Astrocyte of the spinal cord (primary cell): ENCODE measurements around the gene LPAR2.

Source experiments
- DNase-seq: peaks from one replicate; pipeline ENCODE4 v3.0.0; 2011; ENCODE audit warnings: low read depth, low spot score
- H3K4me3 ChIP-seq: 2 replicates; pipeline ENCODE4 v1.5.1; 2011; ENCODE audit warnings: low read depth, mild to moderate bottlenecking, low read length, moderate library complexity
- CTCF ChIP-seq: IDR thresholded peaks from 2 replicates; pipeline ENCODE4 v1.5.1; 2012; ENCODE audit warnings: low read depth, mild to moderate bottlenecking, low read length, inconsistent platforms
- in situ Hi-C: cut with HindIII; loops from 2 replicates; pipeline ENCODE4 v1.10.0; 2017; ENCODE audit warnings: low sequenced_read_pairs

LPAR2 gene

DNA sequence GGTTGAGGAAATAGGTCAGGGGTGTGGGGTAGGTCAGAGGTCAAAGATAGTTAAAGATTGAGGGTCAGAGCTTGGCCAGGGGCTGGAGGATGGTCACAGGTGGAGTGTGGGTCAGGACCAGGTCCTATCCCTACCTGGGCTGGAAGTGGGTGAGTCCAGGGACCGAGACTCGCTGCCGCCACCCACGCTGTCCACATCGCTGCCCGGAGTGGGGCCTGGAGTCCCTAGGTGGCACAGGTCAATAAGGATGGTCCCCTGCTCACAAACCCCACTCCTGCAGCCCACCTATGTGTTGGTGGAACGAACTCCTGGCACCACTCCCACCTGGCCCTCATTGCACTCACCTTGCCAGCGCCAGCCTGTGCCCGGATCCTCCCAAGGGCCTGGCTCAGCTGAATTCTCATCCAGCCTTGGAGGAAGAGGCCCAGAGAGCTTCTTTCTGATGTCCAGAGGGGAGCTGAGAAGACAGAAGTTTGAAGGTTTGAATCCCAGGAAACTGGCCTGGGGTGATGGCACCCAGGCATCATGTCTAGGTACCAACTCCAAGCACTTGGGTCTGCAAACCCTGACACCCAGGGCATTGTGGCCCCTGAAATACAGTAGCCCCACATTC, 8.7 kb upstream of the LPAR2 start:
- TF ChIP-seq CTCF: no peak
- in situ Hi-C loops: no loop called here
- H3K4me3 ChIP-seq: no peak overlapping the region
- DNase-seq: no peak

- in situ Hi-C loops: no loop called here
- no peak for DNase-seq
These were observed 7.3 kb upstream of the LPAR2 start for GRCh38 chr19:19635313-19635702.

DNA sequence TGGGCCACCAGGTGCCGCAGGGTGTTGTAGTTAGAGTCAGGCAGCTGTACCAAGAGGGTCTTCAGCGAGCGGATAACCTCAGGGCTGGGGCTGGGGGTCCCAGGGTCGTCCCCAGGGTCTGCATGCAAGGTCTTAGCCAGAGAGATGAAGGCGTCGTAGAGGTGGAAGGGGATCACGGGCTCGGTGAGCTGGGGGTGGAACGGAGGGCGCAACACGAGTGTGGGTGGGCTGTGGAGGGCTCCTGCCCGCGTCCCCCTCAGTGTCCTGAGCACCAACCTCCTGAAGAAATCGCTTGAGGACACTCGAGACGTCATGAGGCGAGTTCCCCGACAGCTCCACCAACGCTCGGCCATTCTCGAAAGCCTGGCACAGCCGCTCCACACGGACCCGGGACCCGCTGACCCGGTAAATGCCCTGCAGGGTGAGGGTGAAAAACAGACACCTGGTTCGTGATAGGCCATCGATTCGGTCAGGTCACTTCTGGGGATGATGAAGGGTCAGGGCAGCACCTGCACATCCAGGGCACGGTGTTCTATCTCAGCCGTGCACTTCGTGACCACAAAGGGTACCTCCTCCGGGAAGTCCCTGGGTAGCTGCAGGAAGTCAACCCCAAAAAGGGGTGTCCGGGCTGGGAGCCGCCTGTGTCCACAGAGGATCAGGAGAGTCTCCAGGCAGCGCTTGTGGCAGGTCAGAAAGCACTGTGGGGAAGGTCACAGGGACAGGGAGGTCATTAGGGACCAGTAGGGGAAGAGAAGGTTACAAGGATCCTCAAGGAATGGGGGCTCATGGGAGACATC, 6.7 kb upstream of the LPAR2 start:
- no peak for TF ChIP-seq CTCF
- no peak overlapping the region for H3K4me3 ChIP-seq
- no peak for DNase-seq
- in situ Hi-C loops: no loop called here

More at GRCh38 chr19:19635313-19635702, 7.3 kb upstream of the LPAR2 start:
- no peak overlapping the region for H3K4me3 ChIP-seq
- TF ChIP-seq CTCF: no peak

- no peak for DNase-seq
- no peak overlapping the region for H3K4me3 ChIP-seq
- TF ChIP-seq CTCF: no peak
- in situ Hi-C loops: no loop called here
These were observed 5.9 kb upstream of the LPAR2 start for GRCh38 chr19:19633711-19634515.

- no peak for DNase-seq
- no peak for TF ChIP-seq CTCF
- in situ Hi-C loops: no loop called here
- no peak overlapping the region for H3K4me3 ChIP-seq
These were observed 4.6 kb upstream of the LPAR2 start for GRCh38 chr19:19632661-19633060.

DNA sequence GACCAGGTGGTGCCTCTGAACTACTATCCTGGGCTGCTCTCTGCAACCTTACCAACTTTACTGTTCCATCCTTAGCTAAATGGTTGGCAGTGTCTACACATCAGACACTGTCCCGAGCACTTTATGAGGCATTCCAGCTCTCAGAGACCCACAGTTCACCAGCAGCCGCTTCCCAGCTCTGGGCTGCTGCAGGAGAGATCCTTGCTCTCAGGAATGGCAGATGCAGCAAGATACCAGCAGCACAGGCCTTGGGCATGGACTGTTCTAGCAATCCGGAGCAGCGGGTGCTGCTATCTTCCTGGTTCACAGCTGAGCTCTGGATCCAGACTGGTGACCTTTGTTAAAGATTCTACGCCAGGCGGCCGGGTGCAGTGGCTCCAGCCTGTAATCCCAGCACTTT, 3.3 kb upstream of the LPAR2 start:
- in situ Hi-C loops: no loop called here
- H3K4me3 ChIP-seq: no peak overlapping the region
- no peak for DNase-seq
- TF ChIP-seq CTCF: no peak
